GM19351 (cell line): ENCODE data around the gene XPNPEP2.
"Not testable (repeated sequence)": the region's sequence is repeated elsewhere in the genome, so short reads cannot be mapped to it uniquely, and the experiment has no call there.

Experiments
- ATAC-seq: cut with Tn5 transposase; IDR thresholded peaks from one replicate; pipeline ENCODE4 v1.9.1; 2021; ENCODE audit warnings: mild to moderate bottlenecking, moderate library complexity; ENCODE audit not compliant: unreplicated experiment

XPNPEP2 gene

GRCh38 chrX:129719268-129719667 is 19.5 kb upstream of the XPNPEP2 start:
- no peak for ATAC-seq

- ATAC-seq: no peak
Measured at GRCh38 chrX:129719931-129720530, 18.7 kb upstream of the XPNPEP2 start.

DNA sequence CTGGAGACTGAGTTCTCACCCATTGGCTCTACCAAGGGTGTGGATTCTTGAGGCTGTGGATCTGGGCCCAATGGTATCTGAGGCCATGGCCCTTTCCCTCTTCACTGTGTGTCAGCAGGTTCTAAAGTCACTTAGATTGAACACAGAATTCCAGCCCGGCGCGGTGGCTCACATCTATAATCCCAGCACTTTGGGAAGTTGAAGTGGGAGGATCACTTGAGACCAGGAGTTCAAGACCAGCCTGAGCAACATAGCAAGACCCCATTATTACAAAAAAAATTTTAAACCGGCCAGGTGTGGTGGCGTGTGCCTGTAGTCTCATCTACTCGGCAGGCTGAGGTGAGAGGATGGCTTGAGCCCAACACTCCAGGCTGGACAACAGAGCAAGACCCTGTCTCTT is 18.0 kb upstream of the XPNPEP2 start:
- no peak for ATAC-seq

- no peak for ATAC-seq
Measured at GRCh38 chrX:129721414-129721813, 17.4 kb upstream of the XPNPEP2 start.

GRCh38 chrX:129721870-129722269 is 16.9 kb upstream of the XPNPEP2 start:
- no peak for ATAC-seq

DNA sequence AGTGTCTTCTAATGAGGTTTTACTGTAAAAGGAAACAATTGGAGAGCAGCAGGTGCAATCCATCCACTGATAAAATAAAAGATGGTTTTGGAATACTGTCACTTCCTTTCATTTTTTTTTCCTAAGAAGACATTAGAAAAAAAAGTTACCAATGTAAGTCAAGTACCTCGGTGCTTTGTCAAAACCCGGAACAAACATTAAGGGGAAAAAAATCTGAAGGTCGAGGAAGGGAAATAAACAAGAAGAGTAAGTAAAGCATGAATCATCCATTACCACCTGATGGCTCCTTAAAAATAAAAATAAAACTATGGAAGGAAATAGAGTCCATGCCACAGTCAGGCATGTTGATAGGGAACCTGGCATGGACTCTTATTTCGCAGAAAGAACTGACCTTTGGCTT is 15.3 kb upstream of the XPNPEP2 start:
- no peak for ATAC-seq

- no peak for ATAC-seq
Measured at GRCh38 chrX:129724754-129725153, 14.0 kb upstream of the XPNPEP2 start.

- ATAC-seq: no peak
Measured at GRCh38 chrX:129726307-129727111, 12.3 kb upstream of the XPNPEP2 start.

GRCh38 chrX:129728061-129728460 is 10.7 kb upstream of the XPNPEP2 start:
- no peak for ATAC-seq

- no peak for ATAC-seq
Measured at GRCh38 chrX:129731228-129731627, 7.6 kb upstream of the XPNPEP2 start.

DNA sequence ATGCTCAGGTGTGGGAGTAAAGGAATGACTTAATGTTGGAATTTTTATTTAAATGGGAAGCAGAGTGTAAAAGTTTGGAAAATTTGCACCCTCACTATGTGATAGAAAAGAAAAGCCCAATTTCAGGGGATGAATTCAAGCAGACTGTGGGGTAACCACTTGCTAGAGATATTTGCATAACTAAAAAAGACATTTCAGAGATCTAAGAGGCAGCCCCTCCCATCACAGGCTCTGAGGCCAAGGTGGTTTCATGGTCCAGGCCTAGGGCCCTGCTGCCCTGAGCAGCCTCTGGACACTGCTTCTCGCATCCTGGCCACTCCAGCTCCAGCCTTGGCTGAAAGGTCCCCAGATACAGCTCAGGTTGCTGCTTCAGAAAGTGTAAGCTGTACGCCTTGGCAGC is 5.9 kb upstream of the XPNPEP2 start:
- ATAC-seq: no peak

- ATAC-seq: no peak
Measured at GRCh38 chrX:129733335-129733734, 5.4 kb upstream of the XPNPEP2 start.

- ATAC-seq: no peak
Measured at GRCh38 chrX:129736491-129736890, 2.3 kb upstream of the XPNPEP2 start.

GRCh38 chrX:129737916-129738315 is 863 bp upstream of the XPNPEP2 start:
- no peak for ATAC-seq

GRCh38 chrX:129739578-129739977 is 799 bp downstream of the XPNPEP2 start:
- ATAC-seq: no peak

- no peak for ATAC-seq
Measured at GRCh38 chrX:129741880-129742758, 3.3 kb downstream of the XPNPEP2 start.

DNA sequence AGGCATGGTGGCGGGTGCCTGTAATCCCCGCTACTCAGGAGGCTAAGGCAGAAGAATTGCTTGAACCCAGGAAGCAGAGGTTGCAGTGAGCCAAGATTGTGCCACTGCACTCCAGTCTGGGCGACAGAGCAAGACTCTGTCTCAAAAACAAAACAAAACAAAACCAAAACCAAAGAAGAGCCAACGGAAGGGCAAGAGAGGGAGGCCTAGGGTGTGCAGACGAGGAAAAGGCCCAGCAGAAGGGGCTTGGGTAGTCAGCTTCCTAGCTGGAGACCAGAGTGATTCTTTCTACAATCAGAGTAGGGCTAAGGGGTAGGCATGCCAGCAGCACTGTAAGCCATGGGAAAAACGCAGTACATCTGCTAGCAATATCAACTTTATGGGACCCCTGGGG is 4.0 kb downstream of the XPNPEP2 start:
- ATAC-seq: not testable (repeated sequence)

GRCh38 chrX:129743821-129744220 is 5.0 kb downstream of the XPNPEP2 start:
- ATAC-seq: no peak

DNA sequence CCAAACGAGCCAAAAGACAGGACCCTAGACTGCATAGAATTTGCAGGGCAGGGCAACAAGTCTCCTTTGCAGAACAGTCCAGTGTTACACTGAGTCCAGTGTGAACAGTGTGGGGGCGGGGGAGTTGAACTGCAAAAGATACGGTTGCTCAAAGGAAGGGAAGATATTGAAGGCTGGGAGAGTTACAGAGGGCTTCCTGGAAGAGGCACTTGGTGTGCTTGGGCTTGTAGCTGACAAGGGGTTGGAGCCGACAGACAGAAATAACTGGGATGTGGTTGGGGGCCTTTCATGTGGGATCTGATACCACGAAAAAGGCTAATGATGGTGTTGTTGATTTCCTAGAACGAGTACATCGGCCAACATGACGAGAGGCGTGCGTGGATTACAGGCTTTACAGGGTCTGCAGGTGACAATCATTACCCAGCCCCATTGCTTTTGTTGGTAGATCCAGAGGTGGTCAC is 6.1 kb downstream of the XPNPEP2 start:
- no peak for ATAC-seq

DNA sequence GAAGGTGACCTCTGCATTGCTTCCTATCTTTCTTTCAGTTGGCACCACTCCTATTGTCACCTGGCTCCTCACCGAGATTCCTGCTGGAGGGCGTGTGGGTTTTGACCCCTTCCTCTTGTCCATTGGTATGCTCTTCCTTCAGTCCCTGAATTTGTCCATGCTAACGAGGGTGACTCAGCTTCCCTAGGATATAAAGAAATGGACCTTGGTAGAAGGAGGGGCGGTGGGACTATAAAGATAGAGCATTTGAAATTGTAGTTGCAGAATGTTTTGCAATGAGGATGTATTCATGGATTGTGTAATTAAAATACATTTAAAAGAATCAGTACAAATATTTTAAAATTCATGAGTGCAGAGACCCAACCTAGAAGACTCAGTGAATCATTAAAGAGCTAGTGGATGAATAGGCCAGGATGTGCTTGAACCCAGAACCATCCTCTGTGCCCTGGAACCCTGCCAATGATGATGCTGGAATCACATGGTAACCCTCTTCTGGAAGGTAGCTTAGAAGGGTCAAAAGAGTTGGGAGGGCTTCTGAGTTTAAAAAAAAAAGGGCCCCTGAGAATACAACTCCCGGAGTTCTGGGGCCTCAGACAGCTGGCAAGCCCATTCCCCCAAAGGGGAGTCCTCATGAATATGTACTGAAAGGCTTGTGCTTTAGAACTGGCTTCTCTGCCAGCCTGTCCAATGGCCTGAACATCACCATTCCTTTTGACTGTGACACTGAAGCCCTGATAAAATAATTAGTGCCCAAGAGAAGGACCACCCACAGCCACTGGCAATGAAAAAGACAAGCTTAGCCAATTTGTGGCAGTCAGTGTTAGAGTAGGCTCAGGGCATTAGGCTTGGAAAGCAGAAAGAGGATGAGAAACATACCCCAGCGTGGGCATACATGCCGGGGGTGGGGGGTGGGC is 8.0 kb downstream of the XPNPEP2 start:
- no peak for ATAC-seq
